HG03095 (cell line): ENCODE data around the gene ZNF688.
"Not testable (repeated sequence)": the region's sequence is repeated elsewhere in the genome, so short reads cannot be mapped to it uniquely, and the experiment has no call there.

ENCODE experiments used
- ATAC-seq: cut with Tn5 transposase; IDR thresholded peaks from one replicate; pipeline ENCODE4 v1.9.1; 2021; ENCODE audit warnings: moderate library complexity; ENCODE audit not compliant: unreplicated experiment

ZNF688 gene

DNA sequence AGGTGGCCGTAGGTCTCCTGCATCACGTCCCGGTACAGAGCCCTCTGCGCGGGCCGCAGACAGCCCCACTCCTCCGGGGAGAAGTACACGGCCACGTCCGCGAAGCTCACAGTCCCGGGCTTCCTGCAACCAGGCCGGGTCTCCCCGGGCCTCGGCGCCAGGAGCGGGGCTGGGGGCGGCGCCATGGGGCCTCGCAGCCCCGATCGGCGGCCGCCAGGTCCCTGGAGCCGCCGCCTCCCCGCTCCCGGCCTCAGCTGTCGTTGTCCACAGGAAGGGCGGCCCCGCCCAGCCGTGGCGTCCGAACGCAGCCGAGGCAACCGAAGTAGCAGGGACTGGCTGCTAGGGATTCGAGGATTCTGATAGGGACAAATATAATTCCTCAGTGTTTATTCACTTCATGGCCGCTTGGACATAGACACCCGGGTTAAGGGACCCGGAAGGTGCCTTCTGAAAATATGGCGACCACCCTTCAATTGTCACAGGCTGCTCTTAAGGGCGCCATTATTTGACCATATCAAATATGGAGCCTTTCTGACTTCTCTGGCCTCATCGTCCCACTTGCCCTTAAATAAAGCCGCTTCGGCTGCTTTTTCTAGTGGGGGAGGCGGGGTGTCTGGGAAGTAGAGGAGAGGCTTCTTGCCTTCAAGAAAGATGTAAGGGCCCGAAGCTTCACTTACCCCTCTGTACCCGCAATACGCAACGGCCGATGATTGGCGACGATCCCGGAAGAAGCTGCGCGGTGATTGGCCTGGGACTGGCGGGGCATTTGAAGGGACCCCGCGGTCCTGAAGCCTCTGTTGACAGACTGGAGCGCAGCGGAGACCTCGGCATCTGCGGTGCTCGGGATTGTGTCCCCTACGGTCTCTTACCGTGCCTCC lies at the start of gene ZNF688:
Gene ZNF688, minus strand, starts transcription at position 270 of the 878 bp plus-strand sequence. Its CDS starts 85 bp downstream, at position 185.
- peak; percentile 73 for ATAC-seq

DNA sequence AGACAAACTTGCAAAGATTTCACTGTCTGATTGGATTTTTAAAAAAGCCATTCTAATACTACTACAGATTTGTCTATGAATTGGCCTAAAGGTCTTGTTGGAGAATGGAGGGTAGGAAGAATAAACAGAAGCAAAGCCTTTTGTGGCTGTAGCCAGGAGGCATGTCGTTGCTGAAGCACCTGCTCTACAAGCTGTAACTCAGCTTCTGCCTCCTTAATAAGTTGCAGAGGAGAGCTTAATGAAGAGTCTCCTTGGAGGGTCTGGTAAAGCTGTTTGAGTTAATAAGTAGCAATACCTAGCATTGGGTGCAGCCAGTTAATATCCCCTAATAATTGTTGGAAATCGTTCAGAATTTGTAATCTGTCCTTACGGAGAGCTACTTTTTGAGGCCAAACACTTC lies 48.7 kb upstream of the ZNF688 start:
- ATAC-seq: no peak

GRCh38 chr16:30619638-30620037 lies 48.1 kb upstream of the ZNF688 start:
- no peak for ATAC-seq

DNA sequence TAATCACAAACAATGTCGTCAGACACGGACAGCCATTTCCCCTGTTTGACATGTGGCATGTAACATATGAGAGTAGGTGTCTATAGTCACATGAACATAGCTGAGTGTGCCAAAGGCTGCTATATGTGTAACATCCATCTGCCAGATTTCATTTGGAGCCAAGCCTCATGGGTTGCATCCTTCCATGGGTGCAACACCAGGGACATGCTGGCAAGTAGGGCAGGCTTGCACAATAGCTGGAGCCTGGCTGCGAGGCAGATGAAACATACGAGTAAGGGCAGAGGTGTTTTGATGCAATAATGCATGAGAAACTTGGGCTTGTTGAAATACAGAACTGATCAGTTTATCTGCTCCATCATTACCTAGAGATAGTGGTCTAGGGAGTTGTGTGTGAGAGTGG lies 47.7 kb upstream of the ZNF688 start:
- ATAC-seq: no peak

- no peak for ATAC-seq
Measured at GRCh38 chr16:30615358-30616091, 44.0 kb upstream of the ZNF688 start.

DNA sequence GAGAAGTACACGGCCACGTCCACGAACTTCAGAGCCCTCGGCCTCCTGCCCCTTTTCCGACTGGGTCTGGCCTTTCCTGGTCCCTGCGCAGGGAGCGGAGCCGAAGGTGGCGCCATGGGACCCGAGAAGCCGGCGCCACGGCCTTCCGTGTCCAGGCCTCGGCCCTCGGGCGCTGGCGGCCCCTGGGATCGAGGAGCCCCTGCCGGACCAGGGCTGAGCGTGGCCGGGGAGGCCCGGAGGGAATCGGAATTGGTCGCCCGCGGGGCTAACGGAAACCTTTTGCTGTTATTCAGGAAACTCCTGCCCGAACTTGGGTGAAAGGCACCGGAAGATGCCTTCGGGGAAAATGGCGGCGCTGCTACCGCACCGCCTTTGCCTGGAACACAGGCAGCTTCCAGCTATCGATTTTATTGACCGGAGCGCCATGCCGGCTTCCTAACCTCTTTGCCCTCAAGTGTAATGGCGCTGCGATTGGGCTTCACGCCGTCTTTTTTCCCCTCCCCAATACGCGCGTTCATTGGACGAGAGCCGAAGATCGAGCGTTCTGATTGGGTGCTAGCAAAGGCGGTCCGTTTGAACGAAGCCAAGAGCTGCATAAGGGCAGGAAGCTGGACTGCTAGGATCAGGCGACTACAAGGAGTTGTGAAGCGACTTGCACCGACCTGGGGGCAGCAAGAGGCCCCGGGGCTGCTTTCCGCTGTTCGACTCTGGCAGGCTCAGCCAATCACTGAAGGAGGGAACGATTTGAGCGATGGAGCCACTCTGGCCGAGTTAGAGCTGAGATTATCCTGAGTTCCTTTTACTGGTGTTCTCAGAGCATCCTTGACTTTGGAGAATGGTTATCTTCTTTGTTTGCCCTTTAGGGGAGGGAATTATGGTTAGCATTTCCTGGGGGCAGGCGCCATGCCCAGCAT lies 38.7 kb upstream of the ZNF688 start, which contains the start of gene ZNF689:
Gene ZNF689, minus strand, starts transcription at position 464 of the 914 bp plus-strand sequence. Its CDS starts 348 bp downstream, at position 116.
- ATAC-seq: peak; percentile 82

DNA sequence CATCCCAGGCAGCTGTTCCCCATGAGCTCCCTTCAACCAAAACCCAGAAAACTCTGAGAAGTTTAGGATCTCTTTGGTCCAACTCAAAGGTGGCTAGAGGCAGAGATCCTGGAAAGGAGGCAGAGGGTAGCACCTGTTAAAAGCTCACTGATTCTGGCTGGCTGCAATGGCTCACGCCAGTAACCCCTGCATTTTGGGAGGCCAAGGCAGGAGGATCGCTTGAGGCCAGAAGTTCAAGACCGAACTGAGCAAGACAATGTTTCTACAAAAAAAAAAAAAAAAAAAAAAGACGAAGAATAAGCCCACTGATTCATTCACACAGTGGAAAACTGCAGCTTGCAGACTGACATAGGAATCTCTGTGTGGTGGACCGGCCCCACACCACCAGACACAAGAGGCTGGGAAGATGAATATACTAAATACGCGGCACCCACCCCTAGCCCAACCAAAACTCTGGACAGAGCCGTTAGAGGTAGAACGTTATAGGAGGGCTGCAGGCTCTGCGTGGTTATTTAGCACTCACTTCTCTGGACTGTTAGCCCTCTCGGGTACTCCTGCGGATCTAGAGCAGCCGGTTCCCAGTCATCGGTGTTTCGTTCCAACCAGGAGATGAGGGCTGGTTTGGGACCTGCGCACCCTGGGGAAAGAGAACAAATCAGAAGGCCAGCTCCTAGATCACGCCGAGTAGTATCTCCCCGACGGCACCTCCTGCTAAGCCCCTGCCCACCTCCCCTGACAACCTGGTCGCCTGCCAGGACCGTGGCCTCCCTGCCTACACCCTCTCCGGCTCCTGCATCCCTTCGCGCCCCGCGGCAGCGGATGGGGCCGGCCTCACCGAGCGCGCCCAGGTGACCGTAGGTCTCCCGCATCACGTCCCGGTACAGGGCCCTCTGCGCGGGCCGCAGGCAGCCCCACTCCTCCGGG lies 37.8 kb upstream of the ZNF688 start:
- no peak for ATAC-seq

- ATAC-seq: no peak
Measured at GRCh38 chr16:30606004-30606403, 34.5 kb upstream of the ZNF688 start.

DNA sequence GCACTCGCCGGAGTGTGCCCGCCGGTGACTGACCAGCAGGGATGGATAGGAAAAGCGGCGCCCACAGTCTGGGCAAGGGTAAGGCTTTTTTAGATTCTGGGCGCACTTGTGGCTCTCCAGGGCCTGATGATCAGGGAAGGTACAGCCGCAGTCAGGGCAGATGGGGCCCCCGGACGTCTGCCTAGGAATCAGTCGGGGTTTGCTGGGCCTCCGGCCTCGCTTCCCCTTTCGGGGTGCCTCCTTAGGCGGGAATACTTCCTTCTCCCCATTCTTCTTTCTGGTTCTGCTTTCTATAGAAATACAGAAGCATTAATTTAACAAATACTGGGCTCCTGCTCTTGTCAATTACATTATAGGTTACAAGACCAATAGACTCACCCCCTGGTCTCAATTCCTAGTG lies 33.6 kb upstream of the ZNF688 start:
- no peak for ATAC-seq

- ATAC-seq: no peak
Measured at GRCh38 chr16:30604316-30604947, 32.9 kb upstream of the ZNF688 start.

- no peak for ATAC-seq
Measured at GRCh38 chr16:30603945-30604315, 32.4 kb upstream of the ZNF688 start.

GRCh38 chr16:30602616-30603277 lies 31.2 kb upstream of the ZNF688 start:
- no peak for ATAC-seq

DNA sequence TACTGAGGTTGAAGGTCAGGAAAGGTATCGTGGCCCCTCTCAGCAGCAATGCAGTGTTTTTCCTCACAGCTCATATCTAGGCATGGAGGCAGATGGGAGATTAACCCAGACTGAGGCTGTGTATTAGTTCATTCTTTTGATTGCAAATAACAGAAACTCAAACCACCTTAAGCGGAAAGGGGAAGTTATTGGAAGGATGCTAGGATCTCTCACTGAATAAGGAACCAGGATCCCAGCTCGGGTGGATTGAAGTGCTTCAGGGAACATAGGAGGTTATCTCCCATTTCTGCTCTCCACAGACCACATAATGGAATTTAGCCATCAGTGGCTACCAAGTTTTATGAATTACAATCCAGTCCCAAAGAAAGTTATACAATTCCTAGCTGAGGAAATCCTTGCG lies 30.5 kb upstream of the ZNF688 start:
- no peak for ATAC-seq

GRCh38 chr16:30600929-30601328 lies 29.4 kb upstream of the ZNF688 start:
- no peak for ATAC-seq

DNA sequence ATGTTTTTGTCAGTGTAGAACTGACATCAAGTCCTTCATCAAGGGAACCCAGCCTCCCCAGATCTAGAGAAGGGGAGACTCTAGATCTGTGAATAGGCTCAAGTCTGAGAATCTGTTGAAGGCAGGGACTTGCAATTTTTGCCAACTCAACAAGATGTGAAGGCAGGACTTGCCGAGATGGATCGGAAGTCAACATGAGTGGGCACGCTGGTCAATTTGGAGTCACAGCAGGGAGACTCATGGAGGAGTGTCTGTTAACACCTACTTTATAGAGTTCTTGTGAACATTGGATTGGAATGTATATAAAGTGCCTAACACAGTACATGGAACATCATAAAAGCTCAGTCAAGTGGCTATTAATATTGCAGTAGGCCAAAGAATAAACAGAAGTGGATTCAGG lies 28.7 kb upstream of the ZNF688 start:
- no peak for ATAC-seq

- ATAC-seq: no peak
Measured at GRCh38 chr16:30592871-30593270, 21.4 kb upstream of the ZNF688 start.

GRCh38 chr16:30590869-30591268 lies 19.4 kb upstream of the ZNF688 start:
- not testable (repeated sequence) for ATAC-seq

DNA sequence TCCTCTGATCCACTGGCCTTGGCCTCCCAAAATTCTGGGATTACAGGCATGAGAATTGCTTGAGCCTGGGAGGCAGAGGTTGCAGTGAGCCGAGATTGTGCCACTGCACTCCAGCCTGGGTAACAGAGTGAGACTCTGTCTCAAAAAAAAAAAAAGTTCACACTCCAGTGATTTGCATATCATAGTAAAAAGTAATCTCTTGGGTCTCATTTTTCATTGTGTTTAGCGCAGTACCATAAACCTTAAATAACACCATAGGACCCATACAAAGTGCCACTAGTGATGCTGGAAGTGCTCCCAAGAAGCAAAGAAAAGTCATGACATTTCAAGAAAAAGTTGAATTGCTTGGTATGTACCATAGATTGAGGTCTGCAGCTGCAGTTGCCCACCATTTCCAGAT lies 18.1 kb upstream of the ZNF688 start:
- not testable (repeated sequence) for ATAC-seq

DNA sequence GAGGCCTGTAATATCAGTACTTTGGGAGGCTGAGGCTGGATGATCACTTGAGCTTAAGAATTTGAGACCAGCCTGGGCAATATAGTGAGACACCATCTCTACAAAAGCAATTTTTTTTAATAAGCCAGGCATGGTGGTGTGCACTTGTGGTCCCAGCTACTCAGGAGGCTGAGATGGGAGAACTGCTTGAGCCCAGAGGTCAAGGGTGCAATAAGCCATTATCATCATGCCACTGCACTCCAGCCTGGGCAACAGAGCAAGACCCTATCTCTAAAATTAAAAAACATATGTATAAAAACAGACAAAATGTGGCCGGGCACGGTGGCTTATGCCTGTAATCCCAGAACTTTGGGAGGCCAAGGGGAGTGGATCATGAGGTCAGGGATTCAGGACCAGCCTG lies 17.1 kb upstream of the ZNF688 start:
- ATAC-seq: no peak
